Stimulated activated CD8-positive, alpha-beta memory T cell treated with anti-CD3 and anti-CD28 coated beads, Interleukin-12 subunit alpha, Interleukin-12 subunit beta, amount 100 ng/mL, for 24 hours (primary cell): ENCODE results near the gene SH3RF3.

Experiments
- DNase-seq: peaks from one replicate; pipeline ENCODE4 v3.0.0-alpha.2; 2020; ENCODE audit errors: extremely low read depth

The SH3RF3 gene

DNA sequence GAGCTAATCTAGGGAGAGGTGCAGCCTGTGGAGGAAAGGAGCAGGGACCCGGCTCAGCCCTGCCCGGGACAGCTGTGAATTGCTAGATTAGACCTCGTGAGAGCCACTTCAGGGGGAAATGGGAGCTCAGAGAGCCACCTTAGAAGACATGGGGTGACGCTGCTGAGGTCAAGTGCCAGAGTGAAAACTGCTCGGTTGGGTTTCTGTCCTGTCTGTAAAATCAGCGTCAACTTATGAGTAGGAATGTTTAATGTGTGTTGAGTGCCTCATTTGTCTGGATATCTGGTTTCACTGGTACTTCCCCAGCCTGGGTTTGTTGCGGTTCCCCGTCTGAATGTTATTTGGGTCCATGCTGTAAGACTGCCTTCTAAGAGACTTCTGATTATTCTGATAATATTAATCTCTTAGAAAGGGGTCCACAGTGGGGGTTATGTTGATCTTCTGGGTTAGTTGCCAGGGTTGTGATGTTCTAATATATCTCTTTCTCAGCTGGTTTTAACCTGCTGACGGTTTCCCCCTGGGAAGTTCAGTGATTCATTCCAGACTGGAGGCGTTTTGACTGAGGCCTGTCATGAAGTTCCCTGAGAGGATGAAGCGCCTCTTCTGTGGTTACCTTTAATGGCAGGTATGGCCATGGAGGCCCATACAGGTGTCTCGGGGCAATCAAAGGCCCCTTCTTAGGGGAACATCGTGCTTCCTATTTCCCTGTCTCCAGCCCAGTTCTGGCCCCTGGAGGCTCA lies 175.9 kb downstream of the SH3RF3 start:
- DNase-seq = no peak

- no peak for DNase-seq
Measured at GRCh38 chr2:109305490-109306167, 176.6 kb downstream of the SH3RF3 start.

- no peak for DNase-seq
Measured at GRCh38 chr2:109306190-109306589, 177.2 kb downstream of the SH3RF3 start.

- DNase-seq = no peak
Measured at GRCh38 chr2:109311771-109312170, 182.8 kb downstream of the SH3RF3 start.

- no peak for DNase-seq
Measured at GRCh38 chr2:109312902-109313301, 183.9 kb downstream of the SH3RF3 start.

DNA sequence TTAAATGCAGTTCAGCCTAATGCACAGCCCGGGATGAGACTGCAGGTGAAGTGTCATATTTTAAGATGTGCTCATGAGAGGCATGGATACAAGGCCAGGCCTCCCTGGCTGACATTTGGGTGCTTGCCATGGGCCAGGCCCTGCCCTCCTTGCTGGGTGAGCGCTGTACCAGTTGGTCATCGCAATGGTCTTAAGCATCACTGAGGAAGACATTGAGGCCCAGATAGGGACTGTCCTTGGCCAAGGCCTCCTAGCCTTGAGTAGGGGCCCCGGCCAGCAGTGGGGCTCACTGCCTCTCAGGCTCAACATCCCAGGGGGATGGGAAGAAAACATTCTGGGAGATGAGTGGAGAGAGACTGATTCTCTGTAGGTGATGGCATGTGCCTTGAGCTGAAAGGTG lies 184.3 kb downstream of the SH3RF3 start:
- no peak for DNase-seq

DNA sequence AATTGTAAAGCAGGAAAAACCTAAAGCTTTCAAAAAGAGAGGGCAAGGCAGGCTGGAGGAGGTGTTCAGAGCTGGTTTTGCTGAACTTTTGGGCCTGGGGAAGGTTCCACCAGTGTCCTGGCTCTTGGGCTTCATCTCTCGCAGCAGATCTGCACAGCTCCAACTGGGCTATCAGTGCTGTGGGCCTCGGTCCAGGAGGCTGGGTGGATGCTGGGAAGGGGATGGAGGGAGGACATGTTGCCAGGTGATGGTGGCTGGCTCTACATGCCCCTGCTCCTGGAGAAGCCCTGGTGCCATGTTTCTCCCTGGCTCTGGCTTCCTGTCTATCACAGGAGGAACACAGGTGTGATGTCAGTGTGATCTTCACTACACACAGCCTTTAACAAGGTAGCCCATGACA lies 187.1 kb downstream of the SH3RF3 start:
- no peak for DNase-seq

GRCh38 chr2:109317471-109318095 lies 188.6 kb downstream of the SH3RF3 start:
- DNase-seq = no peak

GRCh38 chr2:109318150-109318948 lies 189.3 kb downstream of the SH3RF3 start:
- no peak for DNase-seq

- no peak for DNase-seq
Measured at GRCh38 chr2:109318949-109319342, 189.9 kb downstream of the SH3RF3 start.

DNA sequence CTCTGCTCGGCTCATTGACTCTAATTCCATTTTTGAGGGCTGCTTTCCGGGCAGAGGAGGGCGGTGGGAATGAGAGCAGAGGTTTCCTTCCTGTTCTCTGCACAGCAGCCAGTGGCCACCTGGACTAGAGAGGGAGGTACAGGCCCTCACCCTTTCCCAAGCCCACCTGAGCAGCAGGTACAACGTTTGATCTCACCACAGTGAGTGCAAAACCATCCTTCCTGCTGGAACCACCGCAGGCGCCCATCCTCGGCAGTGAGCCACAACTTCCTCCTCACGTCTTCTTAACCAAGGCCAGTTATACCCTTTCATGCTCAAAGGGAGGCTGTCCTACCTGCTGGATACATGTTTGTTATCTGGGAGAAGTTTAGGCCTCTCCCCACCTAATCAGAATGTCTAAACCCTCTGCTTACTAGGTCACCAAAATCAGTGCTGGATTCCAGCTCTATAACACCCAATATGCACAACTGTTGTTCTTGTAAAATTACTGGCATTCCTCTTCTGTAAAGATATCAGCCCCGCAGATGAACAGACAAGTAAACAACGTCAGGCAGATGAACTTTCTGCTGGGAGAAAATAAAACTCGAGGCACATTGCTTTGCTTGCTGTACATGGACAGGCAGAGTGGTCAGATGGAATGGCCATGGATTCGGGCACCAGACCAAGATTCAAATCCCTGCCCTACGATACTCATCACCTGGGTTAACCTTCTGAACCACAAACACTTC lies 191.4 kb downstream of the SH3RF3 start:
- no peak for DNase-seq

GRCh38 chr2:109321570-109321969 lies 192.6 kb downstream of the SH3RF3 start:
- DNase-seq = no peak

GRCh38 chr2:109322111-109322510 lies 193.1 kb downstream of the SH3RF3 start:
- DNase-seq = no peak

DNA sequence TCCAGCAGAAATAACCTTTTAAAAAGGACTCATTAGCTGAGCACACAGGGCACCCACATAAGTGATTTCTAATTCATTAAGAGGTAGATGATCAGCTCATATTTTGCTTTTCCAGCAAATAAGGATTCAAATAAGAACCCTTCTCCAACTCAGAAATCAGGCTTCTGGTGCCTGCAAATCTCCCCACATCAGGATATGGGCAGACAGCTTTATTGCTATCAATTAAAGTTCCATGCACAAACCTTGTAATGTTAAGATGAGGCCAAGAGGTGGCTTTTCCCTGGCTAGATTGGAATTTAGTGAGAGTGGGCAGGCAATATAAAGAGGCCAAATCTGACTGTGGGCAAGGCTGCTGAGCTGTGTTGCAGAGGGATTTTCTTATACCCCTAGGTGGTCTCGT lies 193.6 kb downstream of the SH3RF3 start:
- DNase-seq = no peak

GRCh38 chr2:109324861-109325260 lies 195.9 kb downstream of the SH3RF3 start:
- DNase-seq = no peak

- DNase-seq = no peak
Measured at GRCh38 chr2:109325570-109325969, 196.6 kb downstream of the SH3RF3 start.

- DNase-seq = no peak
Measured at GRCh38 chr2:109326306-109326705, 197.3 kb downstream of the SH3RF3 start.

DNA sequence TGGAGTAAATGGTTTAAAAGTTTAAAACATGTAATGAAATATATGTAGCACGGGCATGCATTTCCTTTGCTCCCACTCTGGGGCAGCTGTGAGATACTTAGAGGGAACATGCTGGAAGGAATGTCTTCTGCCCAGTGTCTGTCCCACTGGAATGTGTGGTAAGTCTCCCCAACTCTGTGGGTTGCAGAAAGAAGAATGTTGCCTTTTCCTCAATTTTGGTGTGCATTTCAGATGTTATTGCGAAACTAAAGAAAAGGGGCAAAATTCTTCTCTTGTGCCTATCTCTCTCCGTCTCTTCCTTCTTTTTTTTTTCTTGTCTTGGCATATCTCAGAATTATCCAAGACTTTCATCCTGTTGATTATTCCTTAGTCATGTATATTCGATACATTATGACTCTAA lies 201.1 kb downstream of the SH3RF3 start:
- no peak for DNase-seq

- DNase-seq = no peak
Measured at GRCh38 chr2:109331081-109331480, 202.1 kb downstream of the SH3RF3 start.

- no peak for DNase-seq
Measured at GRCh38 chr2:109331896-109332848, 203.2 kb downstream of the SH3RF3 start.
